Activated CD4-positive, alpha-beta T cell treated with anti-CD3 and anti-CD28 coated beads, Interleukin-2, amount 50 U/mL, for 16 hours (primary cell): ENCODE results near the gene GPALPP1.
"Not testable (repeated sequence)": the region's sequence is repeated elsewhere in the genome, so short reads cannot be mapped to it uniquely, and the experiment has no call there.

ENCODE experiments used
- DNase-seq: peaks from one replicate; pipeline ENCODE4 v3.0.0-alpha.2; 2020

The GPALPP1 gene, protein sequence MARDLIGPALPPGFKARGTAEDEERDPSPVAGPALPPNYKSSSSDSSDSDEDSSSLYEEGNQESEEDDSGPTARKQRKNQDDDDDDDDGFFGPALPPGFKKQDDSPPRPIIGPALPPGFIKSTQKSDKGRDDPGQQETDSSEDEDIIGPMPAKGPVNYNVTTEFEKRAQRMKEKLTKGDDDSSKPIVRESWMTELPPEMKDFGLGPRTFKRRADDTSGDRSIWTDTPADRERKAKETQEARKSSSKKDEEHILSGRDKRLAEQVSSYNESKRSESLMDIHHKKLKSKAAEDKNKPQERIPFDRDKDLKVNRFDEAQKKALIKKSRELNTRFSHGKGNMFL

DNA sequence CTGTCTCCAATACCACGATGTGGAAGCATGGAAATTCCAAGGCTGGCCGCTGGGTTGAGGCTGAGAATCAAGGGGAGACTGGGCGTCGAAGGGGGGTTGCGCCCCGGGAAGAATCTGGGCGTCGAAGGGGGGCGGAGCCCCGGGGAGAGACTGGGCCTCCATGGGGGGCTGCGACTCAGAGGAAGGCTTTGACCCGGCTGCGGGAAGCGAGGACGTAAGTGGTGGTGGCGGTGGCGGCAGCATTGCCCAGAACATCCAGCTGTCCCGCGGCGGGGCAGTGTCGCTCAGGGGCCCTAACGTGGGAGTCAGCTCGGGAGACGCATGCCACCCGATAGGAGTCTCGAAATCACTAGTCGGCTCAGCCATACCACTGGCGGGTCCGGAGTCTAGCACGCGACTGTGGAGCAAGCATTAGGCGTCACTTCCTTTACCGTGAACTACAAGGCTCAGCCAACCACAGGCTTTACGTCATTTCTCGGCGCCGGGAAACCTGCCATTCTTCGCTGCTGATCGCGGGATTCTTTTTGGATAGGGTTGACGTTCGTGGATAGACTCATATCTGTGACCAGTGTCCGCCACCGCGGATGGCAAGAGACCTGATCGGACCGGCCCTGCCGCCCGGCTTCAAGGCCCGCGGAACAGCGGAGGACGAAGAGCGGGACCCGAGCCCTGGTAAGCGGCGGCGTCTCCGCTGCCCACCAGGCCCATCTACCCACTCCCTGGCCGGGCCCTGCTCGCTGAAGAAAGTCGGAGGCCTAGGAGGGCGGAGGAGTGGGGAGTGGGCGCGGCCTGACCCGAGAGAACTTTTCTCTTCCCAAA is at the start of gene GPALPP1, which contains the start of gene NUFIP1:
TSS of gene GPALPP1 (plus strand) at position 468 of the 819 bp plus-strand sequence. CDS start at position 585, 117 bp downstream.
TSS of gene NUFIP1 (minus strand) at position 401 of the 819 bp plus-strand sequence. CDS start at position 366, 35 bp downstream.
- peak; percentile 96 for DNase-seq

DNA sequence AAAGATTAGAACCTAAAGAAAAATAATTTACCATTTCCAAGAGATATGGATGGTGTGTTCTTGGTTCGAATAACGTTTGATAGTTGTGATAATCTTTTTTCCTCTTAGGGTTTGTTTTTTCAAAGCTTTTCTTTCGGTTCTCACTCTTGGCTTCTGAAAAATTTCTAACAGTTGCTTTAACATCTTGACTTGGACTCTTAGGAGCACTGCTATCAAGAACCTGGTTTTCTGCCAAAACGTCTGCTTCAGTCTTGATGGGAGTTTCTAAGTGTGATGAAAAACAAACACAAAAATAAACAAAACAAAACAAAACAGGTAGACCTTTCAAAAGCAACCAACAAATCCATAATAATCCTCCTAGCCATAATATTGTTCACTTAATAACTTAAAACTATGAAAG is 45.9 kb upstream of the GPALPP1 start:
- not testable (repeated sequence) for DNase-seq

DNA sequence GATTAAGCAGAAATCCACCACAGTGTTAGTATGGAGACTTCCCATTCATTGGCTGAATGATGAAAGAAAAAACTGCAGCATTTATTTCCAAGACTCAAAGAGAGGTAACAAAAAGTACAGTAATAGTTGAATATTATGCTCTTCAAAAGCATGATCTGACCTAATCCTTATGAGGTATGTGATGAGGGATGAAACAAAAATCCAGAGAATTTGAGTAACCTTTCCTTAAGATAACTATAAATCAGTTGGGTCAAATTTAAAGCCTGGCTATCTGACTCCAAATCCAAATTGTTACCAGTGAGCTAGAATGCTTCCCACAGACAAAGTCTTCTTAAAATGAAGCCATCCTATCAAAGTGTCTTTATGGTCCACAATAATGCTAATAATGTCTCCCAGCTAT is 38.2 kb upstream of the GPALPP1 start:
- DNase-seq = no peak

DNA sequence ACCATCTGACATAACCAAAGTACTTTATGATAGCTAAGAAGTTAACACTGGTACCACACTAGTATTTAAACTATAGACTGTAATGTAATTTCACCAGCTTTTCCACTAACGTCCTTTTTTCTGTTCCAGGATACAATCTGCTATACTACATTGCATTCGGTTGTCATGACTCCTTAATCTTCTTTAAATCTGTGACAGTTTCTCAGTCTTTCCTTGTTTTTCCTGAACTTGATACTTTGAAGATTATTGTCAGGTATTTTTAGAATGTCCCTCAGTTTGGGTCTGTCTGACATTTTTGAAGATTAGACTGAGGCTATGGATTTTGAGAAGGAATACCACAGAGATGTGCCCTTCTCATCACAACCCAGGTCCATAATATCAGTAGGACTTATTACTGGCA is 36.7 kb upstream of the GPALPP1 start:
- DNase-seq = no peak

DNA sequence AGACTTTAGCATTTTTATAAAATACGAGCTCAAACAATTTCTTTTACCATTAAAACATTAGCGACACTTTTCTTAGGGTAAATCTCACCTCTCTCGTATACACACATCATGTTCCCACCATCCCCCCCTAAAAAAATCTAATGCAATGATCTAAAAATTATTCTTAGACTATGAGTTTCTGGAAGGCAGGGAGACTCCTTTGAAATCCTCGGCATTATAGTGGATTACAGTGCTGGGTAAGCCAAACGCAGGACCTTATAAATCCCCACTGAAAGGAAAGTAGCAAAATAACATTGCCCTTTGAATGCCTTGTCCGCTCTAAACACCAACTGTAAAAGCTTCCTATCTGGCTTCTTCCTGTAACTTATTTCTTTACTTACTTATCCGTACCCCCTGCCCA is 35.1 kb upstream of the GPALPP1 start:
- DNase-seq = no peak

DNA sequence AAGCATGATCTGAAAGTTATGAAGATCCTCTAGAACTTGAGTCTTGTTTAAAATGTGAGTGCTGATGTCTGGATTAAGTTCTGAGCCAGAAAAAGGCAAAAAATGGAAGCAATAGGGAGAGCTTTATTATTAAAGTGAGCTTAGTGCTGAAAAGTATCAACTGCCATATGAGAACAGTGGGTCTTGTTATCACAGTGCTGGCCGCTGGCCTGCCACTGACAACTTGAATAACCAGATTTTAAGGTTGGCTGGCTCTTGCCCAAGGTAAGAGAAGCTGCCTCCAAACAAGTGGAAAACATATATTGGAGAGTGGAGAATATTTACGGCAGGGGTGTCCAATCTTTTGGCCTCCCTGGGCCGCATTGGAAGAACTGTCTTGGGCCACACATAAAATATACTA is 33.9 kb upstream of the GPALPP1 start:
- no peak for DNase-seq

DNA sequence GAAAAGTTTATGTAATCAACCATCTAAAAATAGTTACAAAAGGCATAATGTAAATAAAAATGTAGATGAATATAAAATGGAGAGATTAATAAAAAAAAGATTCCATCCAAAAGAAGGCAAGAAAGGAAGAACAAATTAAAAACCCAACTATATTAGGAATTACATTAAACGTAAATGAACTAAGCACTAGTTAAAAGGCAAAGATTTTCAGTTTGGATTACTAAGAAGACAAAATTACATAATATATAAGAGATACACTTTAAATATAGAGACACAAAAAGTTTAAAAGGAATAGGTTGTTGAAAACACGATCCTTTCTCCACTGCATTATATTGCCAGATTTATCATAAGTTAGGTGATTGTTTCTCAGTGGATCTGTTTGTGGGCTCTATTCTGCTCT is 27.3 kb upstream of the GPALPP1 start:
- no peak for DNase-seq

DNA sequence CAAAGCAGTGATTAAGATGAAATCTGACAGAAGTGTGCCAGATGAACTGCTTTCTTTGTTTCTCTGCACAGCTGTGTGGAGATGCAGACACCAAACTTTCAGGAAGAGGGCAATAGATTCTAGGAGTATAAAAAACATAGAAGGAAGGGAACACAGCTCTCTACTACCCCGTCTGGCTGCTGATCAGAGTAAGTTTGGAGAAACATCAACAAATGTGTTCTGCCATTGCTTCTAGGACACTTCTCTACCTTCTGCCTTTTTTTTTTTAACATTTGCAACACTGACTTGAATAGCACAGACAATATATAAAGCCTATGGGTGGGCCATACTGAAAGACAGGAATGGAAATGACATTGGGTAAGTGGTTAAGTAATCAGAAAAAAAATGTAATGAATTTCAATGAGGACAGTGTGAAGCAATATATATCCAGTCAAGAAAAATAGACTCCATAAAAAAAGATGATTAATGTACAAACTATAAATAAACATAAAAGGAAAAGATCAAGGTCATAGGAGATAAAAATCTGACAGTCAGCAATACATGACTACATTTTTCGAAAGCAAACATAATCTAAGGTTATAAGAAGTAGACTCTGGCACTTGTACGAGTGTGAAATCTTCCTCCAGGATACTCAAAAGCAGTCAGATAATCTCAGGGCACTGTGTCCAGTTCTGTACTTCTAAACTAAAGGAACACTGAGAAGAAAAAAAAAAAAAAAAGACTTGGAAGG is 21.5 kb upstream of the GPALPP1 start:
- DNase-seq = no peak

DNA sequence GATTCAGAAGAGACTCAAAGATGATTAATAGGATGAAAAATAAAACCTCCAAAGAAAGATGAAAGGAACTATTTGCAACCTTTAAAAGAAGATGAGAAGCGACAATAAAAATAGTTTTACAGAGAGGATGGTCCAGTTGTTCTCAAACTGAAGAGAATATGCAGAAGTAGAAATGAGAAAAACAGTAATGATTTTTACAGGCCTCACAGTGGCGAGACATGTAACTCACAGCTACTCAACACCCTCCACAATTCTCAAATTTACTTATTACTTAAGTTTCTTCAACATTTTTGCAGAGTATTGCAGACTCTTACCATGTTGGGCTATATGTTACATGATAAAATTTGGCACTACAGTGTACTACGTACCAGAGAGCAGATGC is 20.9 kb upstream of the GPALPP1 start:
- DNase-seq = no peak

DNA sequence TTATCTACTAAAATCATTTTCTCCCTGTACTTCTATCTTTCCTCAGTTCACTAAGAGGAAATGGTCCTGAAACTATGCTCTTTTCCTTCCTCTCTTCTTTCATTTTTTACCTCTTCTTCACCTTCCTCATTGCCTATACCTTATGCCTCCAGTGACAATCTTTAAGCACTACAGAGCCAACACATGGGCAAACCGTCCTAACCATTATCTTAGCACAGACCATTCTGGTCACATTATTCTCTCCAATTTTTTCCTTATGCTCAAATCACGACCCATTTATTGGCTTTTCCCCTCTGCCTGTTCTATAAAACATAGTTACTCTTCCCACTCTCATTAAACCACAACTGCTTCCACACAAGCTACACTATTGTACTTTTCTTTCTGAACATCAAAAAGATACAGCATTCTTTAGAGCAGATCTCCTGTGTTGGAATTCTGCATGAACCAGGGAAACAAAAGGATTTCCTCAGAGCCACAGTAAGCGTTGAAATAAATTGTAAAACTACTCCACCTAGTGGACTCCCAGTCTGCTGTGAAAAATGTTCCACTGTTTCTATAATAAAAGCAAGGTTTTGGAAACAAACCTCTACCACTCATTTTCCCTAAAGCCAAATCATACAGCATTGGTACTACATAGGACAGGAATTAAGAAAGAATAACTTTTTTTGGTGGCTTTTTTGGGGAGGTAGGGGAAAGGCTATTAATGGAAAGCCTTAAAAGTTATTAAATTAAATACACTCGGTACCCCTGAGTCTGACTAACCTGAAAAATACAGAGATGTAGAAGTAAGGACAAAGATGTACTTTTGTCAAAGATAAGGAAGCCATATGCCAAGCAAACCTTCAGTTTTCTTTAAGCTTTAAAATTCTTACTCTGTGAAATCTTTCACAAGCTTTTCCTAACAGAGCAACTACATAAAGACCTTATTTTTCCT is 19.5 kb upstream of the GPALPP1 start:
- DNase-seq = no peak

DNA sequence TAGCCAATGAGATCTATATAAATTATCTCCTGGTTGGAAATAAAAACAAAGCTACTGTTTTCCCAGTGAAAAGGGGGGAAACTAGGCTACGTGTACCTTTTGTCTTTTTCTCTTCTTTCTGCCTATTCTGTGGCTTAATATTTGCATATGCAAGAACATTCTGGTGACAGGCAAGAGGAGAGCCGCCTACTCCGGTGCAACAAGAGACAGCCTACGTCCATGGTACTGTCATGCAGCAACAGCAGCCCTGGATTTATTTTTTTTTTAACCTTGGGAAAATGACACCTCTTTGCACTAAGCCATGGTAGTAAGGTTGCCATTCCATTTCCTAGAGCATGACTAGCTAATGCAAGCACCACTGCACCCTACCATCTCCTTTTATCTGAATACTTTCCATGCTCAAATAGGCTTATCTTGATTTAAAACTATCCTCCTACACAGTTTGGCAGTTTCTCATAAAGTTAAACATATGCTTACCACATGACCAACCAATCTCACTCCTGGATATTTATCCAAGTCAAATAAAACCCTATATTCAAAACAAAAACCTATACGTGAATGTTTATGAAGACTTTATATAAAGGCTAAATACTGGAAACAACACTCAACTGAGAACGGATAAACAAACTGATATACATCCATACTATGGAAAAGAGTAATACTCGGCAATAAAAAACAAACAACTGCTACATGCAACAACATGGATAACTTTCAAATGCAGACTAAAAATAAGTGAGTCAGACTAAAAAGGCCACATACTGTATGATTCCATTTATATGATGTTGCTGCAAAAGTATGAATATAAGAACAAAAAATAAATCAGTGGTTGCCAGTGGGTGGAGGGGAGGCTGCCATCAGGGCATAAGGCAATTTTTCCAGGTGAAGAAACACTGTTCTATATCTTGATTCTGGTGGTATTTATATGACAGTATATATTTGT is 17.4 kb upstream of the GPALPP1 start:
- DNase-seq = no peak

DNA sequence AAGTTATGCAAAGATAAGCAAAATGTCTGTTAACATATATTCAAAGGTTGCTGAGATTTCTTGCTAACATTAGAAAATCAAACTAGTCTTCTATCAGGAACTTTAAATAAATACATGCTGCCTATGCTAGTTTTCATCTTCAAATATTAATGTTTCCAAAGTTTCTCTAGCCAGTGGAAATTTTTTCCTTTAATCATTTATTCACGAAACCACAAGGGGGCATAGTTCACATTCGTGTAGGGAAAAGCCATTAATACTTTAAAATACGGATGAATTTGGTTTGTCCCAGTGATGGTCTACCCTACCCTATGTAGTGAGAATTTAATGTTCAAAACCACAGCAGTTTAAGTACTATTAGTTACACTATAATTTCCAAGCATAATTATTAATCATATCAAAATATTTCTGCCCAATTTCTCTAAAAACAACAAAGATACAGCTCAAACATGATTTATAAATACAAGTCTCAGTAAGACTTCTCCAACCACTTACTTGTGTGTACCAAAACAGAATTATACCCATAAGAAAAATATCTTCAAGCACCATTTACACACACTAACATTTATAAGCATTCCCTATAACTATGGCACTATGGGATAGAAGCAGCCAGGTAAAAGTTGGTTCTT is 16.3 kb upstream of the GPALPP1 start:
- no peak for DNase-seq

DNA sequence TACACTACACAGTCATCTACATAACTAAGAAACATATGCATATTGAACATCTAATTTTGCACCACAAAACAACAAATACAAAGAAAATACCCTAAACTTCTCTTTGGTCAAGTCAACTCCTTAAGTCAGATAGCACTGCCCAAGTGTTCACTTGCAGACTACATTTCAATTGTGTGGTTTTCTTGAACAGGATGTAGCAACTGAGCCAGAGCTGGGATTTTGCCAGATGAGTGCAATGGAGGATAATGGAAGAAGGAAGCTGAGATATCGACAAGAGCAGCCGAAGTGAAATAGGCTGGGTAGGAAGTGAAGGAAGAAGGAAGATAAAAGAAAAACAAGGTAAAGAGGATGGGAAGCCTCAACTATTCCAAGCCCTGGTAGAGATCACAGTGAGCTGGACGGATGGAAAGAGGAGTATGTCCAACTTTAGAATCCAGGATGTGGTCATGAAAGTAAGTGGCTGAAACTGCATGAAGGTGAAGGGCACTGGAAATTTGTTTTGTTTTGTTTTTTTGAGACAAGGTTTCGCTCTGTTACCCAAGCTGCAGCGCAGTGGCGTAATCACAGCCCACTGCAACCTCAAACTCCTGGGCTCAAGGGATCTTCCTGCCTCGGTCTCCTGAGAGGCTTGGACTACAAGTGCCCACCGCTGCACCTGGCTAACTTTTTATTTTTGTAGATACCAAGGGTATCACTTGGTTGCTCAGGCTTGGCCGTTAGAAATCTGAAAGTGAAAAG is 15.1 kb upstream of the GPALPP1 start:
- DNase-seq = no peak

DNA sequence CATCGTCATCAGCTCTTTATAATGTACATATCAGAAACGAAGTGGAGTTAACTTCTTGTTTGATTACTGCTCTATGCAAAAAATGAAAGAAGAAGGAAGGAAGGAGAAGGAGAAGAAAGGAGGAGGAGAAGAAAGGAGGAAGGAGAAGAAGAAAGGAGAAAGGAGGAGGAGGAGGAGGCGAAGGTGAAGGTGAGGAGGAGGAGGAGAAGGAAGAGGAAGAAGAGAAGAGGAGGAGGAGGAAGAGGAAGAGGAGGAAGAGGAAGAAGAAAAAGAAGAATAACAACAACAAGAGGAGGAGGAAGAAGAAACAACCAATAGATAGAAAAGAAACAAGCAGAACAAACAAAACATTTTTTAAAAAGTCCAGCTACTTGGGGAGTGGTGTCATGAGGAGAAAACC is 13.1 kb upstream of the GPALPP1 start:
- no peak for DNase-seq

DNA sequence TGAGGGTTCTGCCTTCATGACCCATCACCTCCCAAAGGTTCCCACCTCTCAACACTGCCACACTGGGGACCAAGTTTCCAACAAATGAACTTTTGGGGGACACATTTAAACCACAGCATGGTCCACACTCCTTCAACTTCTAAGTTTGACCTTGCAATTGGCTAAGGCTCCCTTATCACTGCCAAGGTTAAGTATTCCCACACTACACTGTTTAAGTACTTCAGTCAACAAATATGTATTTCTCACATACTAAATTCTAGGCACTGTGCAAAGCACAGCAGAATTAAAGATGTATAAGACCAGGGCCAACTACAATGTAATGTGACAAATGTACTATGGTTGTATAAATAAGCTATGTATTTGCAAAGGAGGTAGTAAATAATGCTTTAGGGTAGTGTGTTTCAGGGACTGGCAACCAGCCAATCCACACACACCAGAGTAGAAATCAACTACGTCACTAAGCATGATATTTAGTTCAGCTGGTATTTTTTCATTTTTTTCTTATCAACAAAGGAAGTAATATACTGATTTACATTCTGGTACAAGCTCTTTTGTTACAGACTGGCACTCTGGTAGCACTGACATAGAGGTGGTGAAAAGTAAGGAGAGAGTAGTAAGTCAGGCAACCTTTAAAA is 12.3 kb upstream of the GPALPP1 start:
- DNase-seq = no peak

DNA sequence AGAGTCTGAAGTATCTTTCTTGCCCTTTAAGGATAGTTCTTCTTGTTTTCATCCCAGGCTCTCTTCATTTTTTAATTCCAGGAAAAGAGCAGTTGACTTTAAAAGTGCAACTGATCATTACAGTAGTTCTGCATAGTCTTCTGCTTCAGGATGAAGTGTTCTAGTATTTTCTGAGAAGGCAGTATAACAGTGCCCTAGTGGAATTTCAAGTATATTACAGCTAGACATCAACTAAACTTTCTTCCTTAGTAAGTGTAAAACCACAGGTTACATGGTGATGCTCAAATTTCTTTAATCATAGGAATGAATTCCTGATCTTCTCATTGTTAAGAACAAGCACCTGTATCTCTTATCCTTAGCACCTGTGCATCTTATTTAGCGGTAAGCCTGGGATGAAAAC is 11.0 kb upstream of the GPALPP1 start:
- DNase-seq = no peak

DNA sequence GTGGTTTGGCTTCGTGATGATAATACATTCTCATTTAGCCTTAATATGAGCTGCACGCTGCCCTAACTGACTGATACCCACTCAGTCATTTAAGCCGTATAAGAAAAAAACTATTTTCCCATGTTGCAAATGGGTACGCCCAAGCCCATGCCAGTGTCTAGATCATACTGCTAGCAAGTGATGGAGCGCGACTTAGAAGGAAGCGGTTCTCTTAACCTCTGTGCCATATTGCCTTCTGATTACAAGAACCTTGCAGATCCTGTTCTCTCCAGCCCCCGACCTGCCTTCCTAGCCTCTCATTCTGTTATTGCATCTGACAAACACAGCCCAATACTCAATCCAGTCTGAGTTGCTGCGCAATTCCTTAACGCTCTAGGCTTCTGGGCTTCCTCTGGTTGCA is 603 bp downstream of the GPALPP1 start:
- no peak for DNase-seq

DNA sequence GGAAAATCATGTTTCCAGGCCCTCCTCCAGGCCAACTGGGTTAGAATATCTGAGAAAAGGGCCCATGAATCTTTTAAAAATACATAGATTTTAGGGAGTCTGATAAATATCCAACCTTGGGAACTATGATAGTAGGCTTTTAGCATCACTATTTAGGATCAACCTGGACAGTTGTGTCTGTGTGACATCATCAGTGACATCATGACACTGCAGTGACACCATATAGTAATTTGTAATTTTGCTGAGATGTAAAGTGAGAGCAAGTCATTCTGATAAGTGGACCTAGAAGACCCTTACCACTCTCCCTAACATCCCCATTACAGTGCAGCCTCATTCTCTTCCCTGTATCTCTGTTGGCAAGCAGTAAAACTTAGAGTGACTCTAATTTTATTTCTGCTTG is 14.1 kb downstream of the GPALPP1 start:
- DNase-seq = no peak

DNA sequence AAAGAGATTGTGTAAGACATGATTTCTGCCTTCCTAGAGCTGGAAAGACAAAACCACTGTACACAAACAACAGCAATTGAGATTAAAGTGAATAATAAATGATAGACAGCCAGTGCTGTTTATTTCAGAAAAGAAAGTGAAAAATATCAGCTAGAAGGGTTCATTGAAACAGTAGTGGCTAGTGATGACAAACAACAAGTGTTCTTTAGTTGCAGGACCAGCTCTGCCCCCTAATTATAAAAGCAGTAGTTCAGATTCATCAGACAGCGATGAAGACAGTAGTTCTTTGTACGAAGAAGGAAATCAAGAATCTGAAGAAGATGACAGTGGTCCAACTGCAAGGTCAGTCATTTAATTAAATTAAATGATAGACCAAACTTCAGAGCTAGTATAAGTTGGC is 14.8 kb downstream of the GPALPP1 start:
- DNase-seq = no peak

DNA sequence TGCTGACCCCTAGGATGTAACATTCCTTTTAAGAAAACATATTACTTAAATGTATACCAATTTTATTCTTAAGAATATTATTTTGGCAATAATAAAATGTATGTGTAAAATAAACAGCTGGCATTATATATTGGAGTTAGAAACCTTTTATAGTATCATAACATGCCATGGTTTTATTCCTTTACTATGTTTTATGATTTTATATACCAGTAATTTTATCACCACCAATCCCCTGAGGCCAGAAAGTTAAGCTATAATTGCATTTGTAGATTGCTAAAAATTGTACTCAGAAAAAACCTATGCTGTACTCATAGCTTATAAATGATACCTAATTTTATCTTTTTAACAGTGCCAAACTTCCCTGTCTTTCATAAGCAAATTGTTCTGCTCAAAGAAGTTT is 17.9 kb downstream of the GPALPP1 start:
- DNase-seq = no peak
